HUDEP-2 (cell line): Measurements from ENCODE around the gene DDC.

ENCODE experiments used
- DNase-seq, 76 experiments: peaks; one replicate each; lab custom pipeline; 2025; ENCODE audit not compliant: unreplicated experiment in 76 of 76; lab: John Stamatoyannopoulos, UW

Gene DDC

GRCh38 chr7:50421043-50421442, 144.2 kb downstream of the DDC start:
- no peak for DNase-seq

GRCh38 chr7:50418526-50419290, 146.5 kb downstream of the DDC start:
- peak in 1 of 76 experiments; percentile 8 for DNase-seq

GRCh38 chr7:50418086-50418515, 147.1 kb downstream of the DDC start:
- peak in 73 of 76 experiments; percentile 10 to 84 (median 68) for DNase-seq

GRCh38 chr7:50416527-50417182, 148.6 kb downstream of the DDC start:
- DNase-seq: no peak

- DNase-seq: no peak
These were observed 149.3 kb downstream of the DDC start for GRCh38 chr7:50415844-50416364.

GRCh38 chr7:50413561-50413960, 151.6 kb downstream of the DDC start:
- DNase-seq: no peak

GRCh38 chr7:50412973-50413372, 152.2 kb downstream of the DDC start:
- no peak for DNase-seq

GRCh38 chr7:50411332-50411731, 153.9 kb downstream of the DDC start:
- DNase-seq: no peak

GRCh38 chr7:50409856-50410745, 155.1 kb downstream of the DDC start:
- no peak for DNase-seq
